HL-60 (cell line): ENCODE data around the gene CDC23.

Source experiments
- POLR2AphosphoS5 ChIP-seq: IDR thresholded peaks from 2 replicates; pipeline ENCODE4 v1.6.1; 2012; ENCODE audit warnings: low read depth
- REST ChIP-seq: IDR thresholded peaks from 2 replicates; pipeline ENCODE4 v1.6.1; 2012; ENCODE audit warnings: low read depth; ENCODE audit not compliant: insufficient replicate concordance
- TF ChIP-seq, protein P1 (sequence below): IDR thresholded peaks from one replicate; pipeline ENCODE4 v1.5.1; 2011; ENCODE audit warnings: low read length, control low read depth, inconsistent platforms; ENCODE audit not compliant: insufficient read depth

- TF ChIP-seq, protein P1, sequence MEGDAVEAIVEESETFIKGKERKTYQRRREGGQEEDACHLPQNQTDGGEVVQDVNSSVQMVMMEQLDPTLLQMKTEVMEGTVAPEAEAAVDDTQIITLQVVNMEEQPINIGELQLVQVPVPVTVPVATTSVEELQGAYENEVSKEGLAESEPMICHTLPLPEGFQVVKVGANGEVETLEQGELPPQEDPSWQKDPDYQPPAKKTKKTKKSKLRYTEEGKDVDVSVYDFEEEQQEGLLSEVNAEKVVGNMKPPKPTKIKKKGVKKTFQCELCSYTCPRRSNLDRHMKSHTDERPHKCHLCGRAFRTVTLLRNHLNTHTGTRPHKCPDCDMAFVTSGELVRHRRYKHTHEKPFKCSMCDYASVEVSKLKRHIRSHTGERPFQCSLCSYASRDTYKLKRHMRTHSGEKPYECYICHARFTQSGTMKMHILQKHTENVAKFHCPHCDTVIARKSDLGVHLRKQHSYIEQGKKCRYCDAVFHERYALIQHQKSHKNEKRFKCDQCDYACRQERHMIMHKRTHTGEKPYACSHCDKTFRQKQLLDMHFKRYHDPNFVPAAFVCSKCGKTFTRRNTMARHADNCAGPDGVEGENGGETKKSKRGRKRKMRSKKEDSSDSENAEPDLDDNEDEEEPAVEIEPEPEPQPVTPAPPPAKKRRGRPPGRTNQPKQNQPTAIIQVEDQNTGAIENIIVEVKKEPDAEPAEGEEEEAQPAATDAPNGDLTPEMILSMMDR = no peak
- TF ChIP-seq POLR2AphosphoS5 (no peak), REST (no peak)
These were observed 64.3 kb downstream of the CDC23 start for GRCh38 chr5:138148811-138149210.
